Measurements from ENCODE around the gene KLK2.

The KLK2 gene

DNA sequence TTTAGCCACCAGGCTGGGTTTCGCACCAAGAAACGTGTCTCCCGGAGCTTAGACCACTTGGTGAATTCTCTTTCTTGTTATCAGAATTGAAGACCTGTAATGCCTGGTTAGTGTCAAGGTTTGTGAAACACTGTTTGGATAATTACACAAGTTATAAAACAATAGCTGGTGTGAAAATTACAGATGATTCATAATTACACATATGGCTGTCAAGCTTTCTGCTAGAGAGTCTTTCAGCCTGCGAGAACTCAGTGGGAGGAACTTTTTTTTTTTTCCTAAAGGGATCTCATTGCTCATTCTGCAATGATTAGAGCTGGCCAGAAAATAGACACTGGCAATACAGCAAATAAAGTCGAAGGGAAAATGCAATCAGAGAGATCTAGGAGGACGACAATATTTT is 51.3 kb downstream of the KLK2 start:
- H3K4me3 ChIP-seq (ENCODE audit: low read length), result no peak overlapping the region
- no peak for DNase-seq (ENCODE audit: low read depth)

DNA sequence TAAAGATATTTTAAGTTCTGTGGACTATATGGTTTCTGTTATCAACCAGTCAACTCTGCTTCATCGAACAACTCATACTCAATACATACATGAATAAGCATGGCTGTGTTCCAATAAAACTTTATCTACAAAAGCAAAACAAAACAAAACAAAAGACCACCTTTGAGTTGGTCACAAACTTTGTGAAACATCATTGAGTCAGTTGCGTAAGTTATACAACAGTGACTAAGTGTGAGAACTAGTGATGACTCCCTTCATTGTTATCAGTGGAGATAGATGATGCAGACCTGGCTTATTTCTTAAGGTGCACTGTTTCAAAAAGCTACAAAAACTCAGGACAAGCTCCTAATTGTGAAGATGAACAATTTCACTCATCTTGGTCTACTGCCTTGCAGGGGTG is 52.5 kb downstream of the KLK2 start:
- H3K4me3 ChIP-seq (ENCODE audit: low read length), result no peak overlapping the region
- TF ChIP-seq, protein P1, sequence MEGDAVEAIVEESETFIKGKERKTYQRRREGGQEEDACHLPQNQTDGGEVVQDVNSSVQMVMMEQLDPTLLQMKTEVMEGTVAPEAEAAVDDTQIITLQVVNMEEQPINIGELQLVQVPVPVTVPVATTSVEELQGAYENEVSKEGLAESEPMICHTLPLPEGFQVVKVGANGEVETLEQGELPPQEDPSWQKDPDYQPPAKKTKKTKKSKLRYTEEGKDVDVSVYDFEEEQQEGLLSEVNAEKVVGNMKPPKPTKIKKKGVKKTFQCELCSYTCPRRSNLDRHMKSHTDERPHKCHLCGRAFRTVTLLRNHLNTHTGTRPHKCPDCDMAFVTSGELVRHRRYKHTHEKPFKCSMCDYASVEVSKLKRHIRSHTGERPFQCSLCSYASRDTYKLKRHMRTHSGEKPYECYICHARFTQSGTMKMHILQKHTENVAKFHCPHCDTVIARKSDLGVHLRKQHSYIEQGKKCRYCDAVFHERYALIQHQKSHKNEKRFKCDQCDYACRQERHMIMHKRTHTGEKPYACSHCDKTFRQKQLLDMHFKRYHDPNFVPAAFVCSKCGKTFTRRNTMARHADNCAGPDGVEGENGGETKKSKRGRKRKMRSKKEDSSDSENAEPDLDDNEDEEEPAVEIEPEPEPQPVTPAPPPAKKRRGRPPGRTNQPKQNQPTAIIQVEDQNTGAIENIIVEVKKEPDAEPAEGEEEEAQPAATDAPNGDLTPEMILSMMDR (conservative IDR thresholded peaks at IDR 0.05; ENCODE audit: low read depth, low read length), result no peak
- no peak for DNase-seq (ENCODE audit: low read depth)

More for the DNA sequence above, 51.3 kb downstream of the KLK2 start:
- TF ChIP-seq, protein P1 (conservative IDR thresholded peaks at IDR 0.05; ENCODE audit: low read depth, low read length), result no peak

DNA sequence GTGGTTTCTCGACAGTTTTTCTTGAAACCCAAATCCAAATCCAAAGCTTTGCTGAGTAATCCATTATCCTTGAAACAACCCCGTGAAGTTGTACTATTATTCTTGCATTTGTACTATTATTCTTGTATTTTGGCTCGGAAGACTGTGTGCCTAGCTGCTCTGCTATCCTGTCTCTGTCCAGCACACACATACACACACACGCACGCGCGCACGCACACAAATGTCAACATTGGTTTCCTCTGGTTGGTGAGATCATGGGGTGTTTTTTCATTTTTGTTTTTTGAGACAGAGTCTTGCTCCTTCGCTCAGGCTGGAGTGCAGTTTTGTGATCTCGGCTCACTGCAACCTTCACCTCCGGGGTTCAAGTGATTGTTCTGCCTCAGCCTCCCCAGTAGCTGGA is 52.9 kb downstream of the KLK2 start:
- TF ChIP-seq, protein P1 (conservative IDR thresholded peaks at IDR 0.05; ENCODE audit: low read depth, low read length), result no peak
- H3K4me3 ChIP-seq (ENCODE audit: low read length), result no peak overlapping the region

DNA sequence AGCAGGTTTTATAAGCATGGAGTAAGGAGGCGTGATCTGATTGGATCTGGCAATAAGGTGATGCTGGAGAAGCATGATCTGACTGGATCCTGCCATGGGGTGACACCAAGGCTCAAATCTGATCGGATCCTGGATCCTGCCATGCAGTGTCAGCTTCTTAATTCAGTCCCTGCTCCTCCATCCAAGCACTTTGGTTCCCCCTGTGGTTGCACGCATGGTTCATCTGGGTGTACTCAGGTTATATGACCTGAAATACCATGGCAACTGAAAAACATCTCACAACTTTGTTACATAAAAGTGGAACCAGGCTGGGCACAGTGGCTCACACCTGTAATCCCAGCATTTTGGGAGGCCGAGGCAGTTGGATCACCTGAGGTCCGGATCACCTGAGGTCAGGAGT is 55.6 kb downstream of the KLK2 start:
- TF ChIP-seq, protein P1 (conservative IDR thresholded peaks at IDR 0.05; ENCODE audit: low read depth, low read length), result no peak
- DNase-seq (ENCODE audit: low read depth), result no peak
- H3K4me3 ChIP-seq (ENCODE audit: low read length), result no peak overlapping the region

More for the DNA sequence above, 52.9 kb downstream of the KLK2 start:
- DNase-seq (ENCODE audit: low read depth), result no peak
